H1 (cell line): Measurements from ENCODE around the gene VPS35. TPM values are rescaled to one million over a fixed set of nuclear protein-coding genes. Genes with fewer than 3 reads are reported as not detected.

ENCODE experiments used
- CTCF ChIA-PET: fragments of 300-600 bp; sonication (Branson Sonifier 250); formaldehyde crosslinking; loops from one replicate; lab custom pipeline; 2021; ENCODE audit not compliant: partially characterized antibody; lab: Charles Lee
- POLR2A ChIA-PET: fragments of 300-600 bp; sonication (Branson Sonifier 250); formaldehyde crosslinking; loops from one replicate; lab custom pipeline; 2021; ENCODE audit warnings: inconsistent platforms; ENCODE audit not compliant: partially characterized antibody; lab: Charles Lee
- DNase-seq, 2 experiments: peaks; one replicate each; pipeline versions ENCODE4 v3.0.0 to v3.0.0-alpha.2; 2010 to 2022; ENCODE audit warnings: low spot score in 2 of 2, low read depth in 1 of 2, mixed read lengths in 1 of 2
- FAIRE-seq: peaks from 2 replicates; lab custom pipeline; 2011; peaks lifted over from hg19 to GRCh38; lab: Jason Lieb, UNC
- H2AFZ ChIP-seq: 2 replicates; pipeline ENCODE4 v1.8.1; 2012; ENCODE audit warnings: low read length, inconsistent platforms
- H2AK5ac ChIP-seq: 2 replicates; pipeline ENCODE4 v1.6.1; 2013; ENCODE audit warnings: low read depth, low read length
- H2BK120ac ChIP-seq: replicated peaks from 2 replicates; pipeline ENCODE3; 2013; ENCODE audit warnings: low read depth, low read length, inconsistent platforms
- H2BK12ac ChIP-seq: 2 replicates; pipeline ENCODE4 v1.6.1; 2013; ENCODE audit warnings: low read depth, low read length
- H2BK15ac ChIP-seq: 2 replicates; pipeline ENCODE4 v1.6.1; 2013; ENCODE audit warnings: low read length
- H2BK20ac ChIP-seq: 2 replicates; pipeline ENCODE4 v1.6.1; 2013; ENCODE audit warnings: low read length
- H2BK5ac ChIP-seq: 2 replicates; pipeline ENCODE4 v1.6.1; 2013; ENCODE audit warnings: low read depth, low read length
- H3K14ac ChIP-seq: 2 replicates; pipeline ENCODE4 v1.6.1; 2013; ENCODE audit warnings: inconsistent platforms; ENCODE audit not compliant: insufficient read length
- H3K18ac ChIP-seq: 2 replicates; pipeline ENCODE4 v1.6.1; 2013; ENCODE audit warnings: low read length; ENCODE audit errors: extremely low read depth
- H3K23ac ChIP-seq: 2 replicates; pipeline ENCODE4 v1.6.1; 2013; ENCODE audit warnings: inconsistent platforms; ENCODE audit not compliant: insufficient read length
- H3K23me2 ChIP-seq: 2 replicates; pipeline ENCODE4 v1.6.1; 2013; ENCODE audit warnings: low read depth, low read length
- H3K27ac ChIP-seq: 2 replicates; pipeline ENCODE4 v1.6.1; 2011; ENCODE audit warnings: low read depth, low read length, inconsistent platforms
- H3K27me3 ChIP-seq, 4 experiments: replicated peaks in 1 of 4; 1 replicate in 1 of 4; 2 replicates in 3 of 4; pipeline versions ENCODE4 v1.6.1 to v1.8.1; 2011 to 2013; ENCODE audit warnings: low read length in 3 of 4, mild to moderate bottlenecking in 3 of 4, inconsistent platforms in 2 of 4, mixed read lengths in 2 of 4, moderate library complexity in 1 of 4; ENCODE audit not compliant: control insufficient read depth in 3 of 4, insufficient read depth in 3 of 4; ENCODE audit errors: extremely low read depth in 1 of 4
- H3K36me3 ChIP-seq, 4 experiments: 2 replicates each; pipeline versions ENCODE4 v1.6.1 to v1.8.1; 2011 to 2013; ENCODE audit warnings: mild to moderate bottlenecking in 4 of 4, low read length in 3 of 4, moderate library complexity in 2 of 4, control low read depth in 1 of 4, inconsistent platforms in 1 of 4; ENCODE audit not compliant: insufficient read depth in 4 of 4, control insufficient read depth in 2 of 4
- H3K4ac ChIP-seq: replicated peaks from 2 replicates; pipeline ENCODE3; 2013; ENCODE audit warnings: low read length, low read depth, mixed read lengths, inconsistent platforms; ENCODE audit not compliant: insufficient read length
- H3K4me1 ChIP-seq, 4 experiments: replicated peaks in 1 of 4; 1 replicate in 1 of 4; 2 replicates in 3 of 4; pipeline versions ENCODE4 v1.6.1 to v1.8.1; 2011 to 2013; ENCODE audit warnings: low read length in 3 of 4, inconsistent platforms in 2 of 4, mixed read lengths in 1 of 4; ENCODE audit not compliant: insufficient read depth in 4 of 4, control insufficient read depth in 3 of 4
- H3K4me2 ChIP-seq, 2 experiments: 2 replicates each; pipeline versions ENCODE4 v1.6.1 to v1.8.1; 2011 to 2013; ENCODE audit warnings: low read depth in 2 of 2, low read length in 2 of 2, control low read depth in 1 of 2, inconsistent platforms in 1 of 2, mild to moderate bottlenecking in 1 of 2; ENCODE audit not compliant: insufficient read depth in 1 of 2
- H3K4me3 ChIP-seq, 4 experiments: fragments of 200-600, 300-600 bp in 1 of 4; sonication (generic), shearing (Covaris generic), sonication (Bioruptor Twin) in 1 of 4; 2 replicates each; pipeline versions ENCODE4 v1.5.1 to v1.8.1; 2011 to 2016; ENCODE audit warnings: low read length in 4 of 4, low read depth in 3 of 4, control low read depth in 2 of 4, inconsistent platforms in 2 of 4, mild to moderate bottlenecking in 2 of 4, mixed read lengths in 1 of 4, moderate library complexity in 1 of 4; ENCODE audit not compliant: insufficient read depth in 2 of 4; ENCODE audit errors: extremely low read depth in 1 of 4
- H3K56ac ChIP-seq: replicated peaks from 2 replicates; pipeline ENCODE3; 2013; ENCODE audit warnings: low read depth, mild to moderate bottlenecking, mixed read lengths, low read length, inconsistent platforms; ENCODE audit not compliant: insufficient read length
- H3K79me1 ChIP-seq: 2 replicates; pipeline ENCODE4 v1.6.1; 2013; ENCODE audit warnings: low read depth, low read length, control low read depth
- H3K79me2 ChIP-seq, 2 experiments: 2 replicates each; pipeline versions ENCODE4 v1.6.1 to v1.8.1; 2012 to 2013; ENCODE audit warnings: low read length in 2 of 2, mild to moderate bottlenecking in 2 of 2, inconsistent platforms in 1 of 2; ENCODE audit not compliant: insufficient read depth in 2 of 2, control insufficient read depth in 1 of 2
- H3K9ac ChIP-seq, 4 experiments: replicated peaks in 1 of 4; 1 replicate in 1 of 4; 2 replicates in 3 of 4; pipeline versions ENCODE4 v1.6.1 to v1.8.1; 2011 to 2013; ENCODE audit warnings: low read depth in 3 of 4, low read length in 3 of 4, control low read depth in 2 of 4, mild to moderate bottlenecking in 2 of 4, moderate library complexity in 2 of 4, inconsistent platforms in 1 of 4; ENCODE audit errors: extremely low read depth in 1 of 4
- H3K9me3 ChIP-seq, 2 experiments: 2 replicates each; pipeline versions ENCODE4 v1.6.1 to v1.8.1; 2012 to 2013; ENCODE audit warnings: mild to moderate bottlenecking in 2 of 2, moderate library complexity in 2 of 2, control low read depth in 1 of 2, inconsistent platforms in 1 of 2, low read depth in 1 of 2, low read length in 1 of 2, mixed read lengths in 1 of 2; ENCODE audit not compliant: insufficient read depth in 2 of 2
- H4K20me1 ChIP-seq, 2 experiments: replicated peaks in 1 of 2; 2 replicates each; pipeline versions ENCODE3 to v1.8.1; 2011 to 2013; ENCODE audit warnings: inconsistent platforms in 2 of 2, low read length in 2 of 2, mild to moderate bottlenecking in 1 of 2; ENCODE audit not compliant: insufficient read depth in 2 of 2, control insufficient read depth in 1 of 2
- H4K5ac ChIP-seq: 2 replicates; pipeline ENCODE4 v1.6.1; 2013; ENCODE audit warnings: low read length, low read depth, mixed read lengths, inconsistent platforms; ENCODE audit not compliant: insufficient read length
- H4K8ac ChIP-seq: 2 replicates; pipeline ENCODE4 v1.8.0; 2013; ENCODE audit warnings: mild to moderate bottlenecking, moderate library complexity, low read length, inconsistent platforms; ENCODE audit not compliant: insufficient read depth; ENCODE audit errors: extremely low read depth
- H4K91ac ChIP-seq: replicated peaks from 2 replicates; pipeline ENCODE3; 2013; ENCODE audit warnings: low read length, mixed read lengths, inconsistent platforms; ENCODE audit not compliant: insufficient read length
- BACH1 ChIP-seq: IDR thresholded peaks from 2 replicates; pipeline ENCODE4 v1.6.1; 2012; ENCODE audit warnings: low read length, improper control_type of control experiment
- BRCA1 ChIP-seq: IDR thresholded peaks from 2 replicates; pipeline ENCODE4 v1.6.1; 2012; ENCODE audit warnings: low read depth, low read length, improper control_type of control experiment
- CHD2 ChIP-seq: IDR thresholded peaks from 2 replicates; pipeline ENCODE4 v1.6.1; 2012; ENCODE audit warnings: low read length, improper control_type of control experiment
- EZH2 ChIP-seq: fragments of 200-600 bp; sonication (generic); IDR thresholded peaks from 2 replicates; pipeline ENCODE4 v1.7.1; 2012; ENCODE audit warnings: low read depth, mild to moderate bottlenecking, moderate library complexity, low read length, inconsistent platforms; ENCODE audit not compliant: severe bottlenecking
- HDAC6 ChIP-seq: IDR thresholded peaks from one replicate; pipeline ENCODE4 v1.7.1; 2012; ENCODE audit warnings: low read depth, mild to moderate bottlenecking, inconsistent platforms, low read length, moderate library complexity
- POU5F1 ChIP-seq: IDR thresholded peaks from 2 replicates; pipeline ENCODE4 v1.6.1; 2011; ENCODE audit warnings: low read depth, mild to moderate bottlenecking, low read length, moderate library complexity
- RBBP5 ChIP-seq: IDR thresholded peaks from 2 replicates; pipeline ENCODE4 v1.7.1; 2012; ENCODE audit warnings: low read depth, mild to moderate bottlenecking, inconsistent platforms, low read length, moderate library complexity, borderline replicate concordance
- SAP30 ChIP-seq: fragments of 300-600 bp; sonication (generic); IDR thresholded peaks from 2 replicates; pipeline ENCODE4 v1.7.1; 2012; ENCODE audit warnings: low read length, moderate library complexity, mild to moderate bottlenecking, inconsistent platforms; ENCODE audit not compliant: insufficient read depth, insufficient replicate concordance
- SIN3A ChIP-seq, 2 experiments: IDR thresholded peaks in 1 of 2; conservative IDR thresholded peaks in 1 of 2; 2 replicates each; pipeline ENCODE4 v1.6.1; 2011 to 2012; ENCODE audit warnings: low read length in 2 of 2, improper control_type of control experiment in 1 of 2, low read depth in 1 of 2, mild to moderate bottlenecking in 1 of 2
- SRF ChIP-seq: IDR thresholded peaks from 2 replicates; pipeline ENCODE4 v1.6.1; 2011; ENCODE audit warnings: mild to moderate bottlenecking, low read depth, low read length, moderate library complexity
- SUZ12 ChIP-seq: fragments of 200-600 bp; sonication (generic); IDR thresholded peaks from 2 replicates; pipeline ENCODE4 v1.6.1; 2012; ENCODE audit warnings: mild to moderate bottlenecking, inconsistent platforms, low read length, moderate library complexity, mixed read lengths
- YY1 ChIP-seq: IDR thresholded peaks from 2 replicates; pipeline ENCODE4 v1.6.1; 2011; ENCODE audit warnings: low read depth, mild to moderate bottlenecking, low read length
- WGBS, 2 experiments: shearing (Covaris generic) in 1 of 2; methylation state at CpG; one replicate each; pipeline versions ENCODE4 v1.1.6 to v1.1.7; 2013 to 2015; ENCODE audit warnings: low lambda C conversion rate in 2 of 2, mixed read lengths in 2 of 2, inconsistent platforms in 1 of 2, low coverage in 1 of 2, missing lambda C conversion rate in 1 of 2; ENCODE audit not compliant: insufficient replicate concordance in 2 of 2, insufficient coverage in 1 of 2, insufficient read length in 1 of 2; ENCODE audit errors: extremely low coverage in 1 of 2, missing lambda C conversion rate in 1 of 2; 5-methylcytosine and 5-hydroxymethylcytosine counted together
- polyA plus RNA-seq, 7 experiments: library from polyadenylated mRNA; depleted of rRNA in 3 of 7; stranded (reverse) in 5 of 7; unstranded in 2 of 7; fragments of >200 nt in 5 of 7; fragments of 200-250 nt in 2 of 7; gene quantifications; 1 replicate in 5 of 7; 2 replicates in 1 of 7; 4 replicates in 1 of 7; pipeline versions ENCODE4 v1.2.1 to v1.2.3, GENCODE V29; 2011 to 2013; ENCODE audit warnings: missing spikeins in 2 of 7, mixed read lengths in 2 of 7
- total RNA-seq: library from RNA; stranded (reverse); fragmentation: NEBNext Ultra II Directional; extraction: Animal tissue kit (Norgen Biotek cat#: 25700); gene quantifications from 2 replicates; pipeline ENCODE4 v1.2.1, GENCODE V29; 2021

Gene VPS35
- total and polyA plus RNA-seq, 2 of the 8 experiments (the other 6 are each of a cell fraction or from before 2014, with no cell fraction given): 10.3 to 66.9 TPM

DNA sequence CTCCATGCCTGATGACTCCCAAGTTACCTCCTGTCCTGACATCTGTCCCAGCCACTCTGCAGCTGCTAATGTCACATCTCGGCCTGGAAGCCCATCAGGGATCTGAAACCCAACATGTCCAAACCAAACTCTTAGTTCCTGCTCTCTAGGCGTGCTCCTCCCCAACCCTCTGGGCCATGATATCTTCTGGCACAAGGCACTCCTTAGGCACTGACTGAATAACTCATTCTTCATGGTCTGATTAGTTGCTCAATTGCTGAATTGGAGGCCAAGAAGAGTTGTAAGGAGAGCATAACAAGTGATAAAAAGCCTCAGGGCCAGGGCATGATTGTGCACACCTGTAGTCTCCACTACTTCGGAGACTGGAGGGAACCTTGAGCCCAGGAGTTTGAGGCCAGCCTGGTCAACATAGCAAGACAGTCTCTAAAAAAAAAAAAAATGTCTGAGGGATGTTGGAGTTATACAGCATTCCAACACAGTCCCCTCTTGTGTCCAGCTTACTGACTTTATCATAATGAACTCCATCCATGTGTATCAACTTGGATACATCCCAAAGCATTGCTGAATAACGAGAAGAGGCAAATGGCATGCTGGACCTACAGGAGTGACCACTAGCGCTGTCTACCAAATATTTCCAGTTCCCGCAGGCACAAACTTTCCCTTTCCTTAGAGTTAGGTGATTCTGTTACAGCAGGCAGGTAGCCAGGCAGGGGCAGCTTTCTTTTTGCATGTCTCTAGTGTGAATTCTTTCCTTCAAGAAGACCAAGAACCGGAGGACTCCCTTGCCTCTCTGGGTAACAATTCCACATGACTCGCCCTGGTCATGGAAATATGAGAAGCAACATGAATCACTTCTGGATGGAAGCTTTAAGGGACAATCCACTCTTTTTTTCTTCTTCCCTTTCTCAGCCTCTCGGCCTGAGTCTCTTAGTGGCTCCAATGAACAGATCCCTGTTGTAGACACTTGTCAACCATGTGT lies 49.7 kb downstream of the VPS35 start:
- H2BK5ac ChIP-seq: no peak overlapping the region
- FAIRE-seq (no peak), DNase-seq (no peak)
- H3K27ac ChIP-seq: no peak overlapping the region
- H2BK120ac ChIP-seq: no peak overlapping the region
- no peaks in the 10 kb centered on the region for H3K36me3 ChIP-seq
- no peak overlapping the region for H3K4me2 ChIP-seq
- H4K91ac ChIP-seq: no peak overlapping the region
- no peaks in the 10 kb centered on the region for H3K79me2 ChIP-seq
- WGBS, 2 experiments: 85% methylated on average over 9 of the region's 9 CpGs; no CpG with 5 or more reads in 1 of the 2 experiments
- no peak overlapping the region for H2BK20ac ChIP-seq
- no peak overlapping the region for H2AK5ac ChIP-seq
- H3K14ac ChIP-seq: no peak overlapping the region
- H2AFZ ChIP-seq: no peak overlapping the region
- POLR2A ChIA-PET: interaction anchor here (0.6 to 1.0 kb wide), 2 partner anchors 9 to 16 kb away, joined by 3 to 5 read pairs; no protein-coding TSS in a partner anchor
- H3K79me1 ChIP-seq: no peaks in the 10 kb centered on the region
- no peak overlapping the region for H3K56ac ChIP-seq
- H3K4ac ChIP-seq: no peak overlapping the region
- H3K9me3 ChIP-seq: no peaks in the 10 kb centered on the region
- H3K4me3 ChIP-seq: no peak overlapping the region
- H4K8ac ChIP-seq: no peak overlapping the region
- H3K23ac ChIP-seq: no peak overlapping the region
- CTCF ChIA-PET: no interaction called here
- no peaks in the 10 kb centered on the region for H4K20me1 ChIP-seq
- H3K27me3 ChIP-seq: no peaks in the 10 kb centered on the region
- H3K9ac ChIP-seq: no peak overlapping the region
- no peaks in the 10 kb centered on the region for H3K4me1 ChIP-seq
- H2BK12ac ChIP-seq: no peak overlapping the region
- H4K5ac ChIP-seq: no peak overlapping the region
- no peak overlapping the region for H3K18ac ChIP-seq
- H2BK15ac ChIP-seq: no peak overlapping the region
- no peaks in the 10 kb centered on the region for H3K23me2 ChIP-seq
- TF ChIP-seq SAP30 (no peak), POU5F1 (no peak), EZH2 (no peak), HDAC6 (no peak), CHD2 (no peak), YY1 (no peak), SIN3A (conservative IDR thresholded peaks at IDR 0.05 in 1 of 2, IDR thresholded peaks at IDR 0.05 in 1 of 2; ENCODE audit: low read depth in 1 of 2, low read length in 2 of 2) (no peak), RBBP5 (no peak), SRF (no peak), SUZ12 (no peak), BACH1 (no peak), BRCA1 (no peak)
